ENCODE data around the gene LDLRAD3.

LDLRAD3 gene

DNA sequence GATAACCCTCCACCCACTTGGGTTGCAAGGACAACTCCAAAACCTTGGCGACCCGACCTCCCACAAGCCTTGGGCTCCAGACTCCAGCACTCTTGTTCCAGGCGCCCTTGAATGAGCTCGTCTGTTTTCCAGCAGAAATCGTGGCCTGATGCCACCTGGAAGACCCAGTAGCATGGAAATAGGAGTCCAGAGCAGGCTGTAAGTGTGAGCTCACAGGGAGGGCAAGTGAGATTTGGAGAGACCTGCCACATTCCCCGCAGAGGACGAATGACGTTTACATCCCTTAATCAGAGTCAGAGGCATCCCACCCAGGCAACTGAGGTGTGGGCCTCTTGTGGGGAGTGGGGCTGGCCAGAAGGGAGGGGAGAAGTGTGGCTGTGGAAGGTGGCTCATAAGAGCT lies 71.9 kb downstream of the LDLRAD3 start:
- TF ChIP-seq CTCF (IDR thresholded peaks at IDR 0.05; ENCODE audit: insufficient read depth, low read length, poor library complexity, severe bottlenecking) = no peak
- H3K4me3 ChIP-seq (replicated peaks; ENCODE audit: low read depth, low read length) = no peak overlapping the region

DNA sequence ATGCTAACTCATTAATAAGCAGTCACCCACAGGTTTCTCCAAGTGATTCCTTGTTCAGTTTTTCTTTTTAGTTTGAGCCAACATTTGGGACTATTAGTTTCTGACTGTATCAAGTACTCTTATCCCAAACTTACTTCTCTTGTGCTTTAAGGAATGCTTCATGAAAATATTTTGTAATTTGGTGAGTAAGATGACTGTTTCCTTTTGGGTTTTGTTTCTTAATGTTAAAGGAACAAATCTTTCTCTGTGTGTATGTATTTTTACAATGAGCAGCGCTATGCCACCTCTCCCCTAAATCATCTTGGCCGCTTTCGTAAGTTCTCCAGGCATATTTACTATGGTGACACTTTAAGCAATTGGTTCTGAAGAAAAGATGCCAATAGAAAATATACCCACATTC lies 72.4 kb downstream of the LDLRAD3 start:
- H3K27me3 ChIP-seq (replicated peaks; ENCODE audit: control insufficient read depth, insufficient read depth, low read length) = no peaks in the 10 kb centered on the region
- no peaks in the 10 kb centered on the region for H3K36me3 ChIP-seq (ENCODE audit: control insufficient read depth, insufficient read depth, low read length)
- H3K4me3 ChIP-seq (replicated peaks; ENCODE audit: low read depth, low read length) = no peak overlapping the region
- no peak for TF ChIP-seq CTCF (IDR thresholded peaks at IDR 0.05; ENCODE audit: insufficient read depth, low read length, poor library complexity, severe bottlenecking)
- no peak for DNase-seq (ENCODE audit: extremely low read depth, insufficient read length)

More for the DNA sequence above, 71.9 kb downstream of the LDLRAD3 start:
- Histone ChIP-seq H3K36me3 (ENCODE audit: control insufficient read depth, insufficient read depth, low read length) (no peaks in the 10 kb centered on the region), H3K27me3 (replicated peaks; ENCODE audit: control insufficient read depth, insufficient read depth, low read length) (no peaks in the 10 kb centered on the region)
- no peak for DNase-seq (ENCODE audit: extremely low read depth, insufficient read length)

GRCh38 chr11:36016709-36017108 lies 72.8 kb downstream of the LDLRAD3 start:
- no peak overlapping the region for H3K4me3 ChIP-seq (replicated peaks; ENCODE audit: low read depth, low read length)
- DNase-seq (ENCODE audit: extremely low read depth, insufficient read length) = no peak
- TF ChIP-seq CTCF (IDR thresholded peaks at IDR 0.05; ENCODE audit: insufficient read depth, low read length, poor library complexity, severe bottlenecking) = no peak
- H3K36me3 ChIP-seq (ENCODE audit: control insufficient read depth, insufficient read depth, low read length) = no peaks in the 10 kb centered on the region
- no peaks in the 10 kb centered on the region for H3K27me3 ChIP-seq (replicated peaks; ENCODE audit: control insufficient read depth, insufficient read depth, low read length)

DNA sequence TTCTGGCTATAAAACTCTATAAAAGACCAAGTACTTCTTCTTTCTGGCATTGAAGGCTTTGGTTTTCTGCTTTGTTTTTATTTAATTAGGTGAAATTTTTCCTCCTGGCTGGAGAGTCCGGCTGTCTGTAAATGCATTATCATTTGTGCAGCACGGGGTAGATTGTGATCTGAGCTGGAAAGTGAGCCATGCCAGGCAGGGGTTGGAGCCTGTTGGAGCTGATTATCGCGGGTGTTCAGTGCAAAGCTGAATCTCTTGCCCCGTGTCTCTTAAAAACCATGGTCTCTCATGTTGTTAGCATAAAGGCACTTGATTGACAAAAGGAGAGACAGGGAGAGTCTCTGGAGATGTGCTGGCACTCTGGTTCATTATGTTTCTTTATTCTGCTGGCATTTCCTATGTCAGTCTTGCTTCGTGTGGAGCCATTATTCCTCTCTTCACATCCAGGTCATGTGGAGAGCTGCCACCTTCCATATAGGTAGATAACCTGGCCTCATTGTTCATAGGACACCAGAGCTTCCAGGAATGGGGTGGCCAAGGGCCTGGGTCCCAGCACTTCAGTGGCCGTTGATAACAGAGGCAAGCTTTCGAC lies 75.2 kb downstream of the LDLRAD3 start:
- no peak for DNase-seq (ENCODE audit: extremely low read depth, insufficient read length)
- Histone ChIP-seq H3K4me3 (replicated peaks; ENCODE audit: low read depth, low read length) (no peak overlapping the region), H3K36me3 (ENCODE audit: control insufficient read depth, insufficient read depth, low read length) (no peaks in the 10 kb centered on the region), H3K27me3 (replicated peaks; ENCODE audit: control insufficient read depth, insufficient read depth, low read length) (no peaks in the 10 kb centered on the region)
- TF ChIP-seq CTCF (IDR thresholded peaks at IDR 0.05; ENCODE audit: insufficient read depth, low read length, poor library complexity, severe bottlenecking) = no peak

GRCh38 chr11:36019722-36020121 lies 75.9 kb downstream of the LDLRAD3 start:
- no peak overlapping the region for H3K4me3 ChIP-seq (replicated peaks; ENCODE audit: low read depth, low read length)
- no peak for DNase-seq (ENCODE audit: extremely low read depth, insufficient read length)
- H3K27me3 ChIP-seq (replicated peaks; ENCODE audit: control insufficient read depth, insufficient read depth, low read length) = peaks cover 1% of the 10 kb centered on the region; the same call in 1 of the 2 replicates
- TF ChIP-seq CTCF (IDR thresholded peaks at IDR 0.05; ENCODE audit: insufficient read depth, low read length, poor library complexity, severe bottlenecking) = no peak
- H3K36me3 ChIP-seq (ENCODE audit: control insufficient read depth, insufficient read depth, low read length) = no peaks in the 10 kb centered on the region

DNA sequence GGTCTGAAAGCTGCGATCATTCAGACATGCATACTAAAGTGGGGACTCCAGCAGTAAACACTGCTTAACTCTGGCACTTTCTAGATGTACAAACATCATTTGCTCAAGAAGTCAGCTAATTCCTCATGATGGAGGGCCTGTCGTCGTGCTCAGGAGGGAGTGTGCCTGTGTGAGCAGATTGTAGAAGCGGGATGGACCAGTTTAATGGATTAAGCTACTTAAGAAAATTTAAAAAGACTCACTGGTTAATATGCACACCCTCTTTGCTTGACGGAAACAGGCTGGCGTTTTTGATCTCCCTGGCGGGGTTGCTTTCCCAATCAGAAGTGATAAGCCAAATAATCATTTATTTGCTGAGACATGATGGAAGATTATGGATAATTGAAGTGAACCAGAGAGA lies 79.0 kb downstream of the LDLRAD3 start:
- no peak for DNase-seq (ENCODE audit: extremely low read depth, insufficient read length)
- H3K4me3 ChIP-seq (replicated peaks; ENCODE audit: low read depth, low read length) = no peak overlapping the region
- no peak for TF ChIP-seq CTCF (IDR thresholded peaks at IDR 0.05; ENCODE audit: insufficient read depth, low read length, poor library complexity, severe bottlenecking)

More for the DNA sequence above, 79.0 kb downstream of the LDLRAD3 start:
- Histone ChIP-seq H3K27me3 (replicated peaks; ENCODE audit: control insufficient read depth, insufficient read depth, low read length) (peaks cover 1% of the 10 kb centered on the region; the same call in 1 of the 2 replicates), H3K36me3 (ENCODE audit: control insufficient read depth, insufficient read depth, low read length) (no peaks in the 10 kb centered on the region)

Measured in GM06990 (cell line).